Neural progenitor cell (in vitro differentiated cells): ENCODE data around the gene PDLIM5.

Experiments used
- CTCF ChIP-seq: fragments of 200-600 bp; sonication (generic); IDR thresholded peaks from 2 replicates; pipeline ENCODE4 v1.5.1; 2017; ENCODE audit warnings: antibody characterized with exemption, mild to moderate bottlenecking
- EZH2 ChIP-seq: fragments of 200-600 bp; sonication (generic); IDR thresholded peaks from 2 replicates; pipeline ENCODE4 v1.6.1; 2017; ENCODE audit warnings: antibody characterized with exemption, mild to moderate bottlenecking, moderate library complexity
- EZH2phosphoT487 ChIP-seq: fragments of 200-600 bp; sonication (generic); IDR thresholded peaks from 2 replicates; pipeline ENCODE4 v1.6.1; 2017; ENCODE audit warnings: antibody characterized with exemption

- TF ChIP-seq CTCF (no peak), EZH2 (no peak), EZH2phosphoT487 (no peak)
Observed at GRCh38 chr4:94458682-94459081, 6.9 kb downstream of the PDLIM5 start.
